ACC112 (cell line): Measurements from ENCODE around the gene ABLIM1.

Experiments used
- H2AFZ ChIP-seq: fragments of 200-600 bp; sonication (generic); one replicate; pipeline ENCODE4 v1.6.0; 2017; ENCODE audit warnings: antibody characterized with exemption, low read length; ENCODE audit not compliant: unreplicated experiment
- H3K27ac ChIP-seq: fragments of 200-600 bp; sonication (generic); 2 replicates; pipeline ENCODE4 v1.5.1; 2014; ENCODE audit warnings: low read depth, mild to moderate bottlenecking, antibody characterized with exemption, low read length, moderate library complexity
- H3K27me3 ChIP-seq: fragments of 200-600 bp; sonication (generic); 2 replicates; pipeline ENCODE4 v1.6.1; 2014; ENCODE audit warnings: mild to moderate bottlenecking, antibody characterized with exemption, low read length, moderate library complexity, mixed read lengths; ENCODE audit not compliant: insufficient read depth
- H3K36me3 ChIP-seq: fragments of 200-600 bp; sonication (generic); 2 replicates; pipeline ENCODE4 v1.6.1; 2016; ENCODE audit warnings: mild to moderate bottlenecking, antibody characterized with exemption, low read length, moderate library complexity, mixed read lengths; ENCODE audit not compliant: insufficient read depth
- H3K4me1 ChIP-seq: fragments of 200-600 bp; sonication (generic); one replicate; pipeline ENCODE4 v1.6.1; 2016; ENCODE audit warnings: low read length, mixed read lengths; ENCODE audit not compliant: insufficient read depth, unreplicated experiment, control insufficient read depth
- H3K4me3 ChIP-seq: fragments of 200-600 bp; sonication (generic); 2 replicates; pipeline ENCODE4 v1.5.1; 2014; ENCODE audit warnings: mild to moderate bottlenecking, low read depth, low read length
- H3K79me2 ChIP-seq: fragments of 200-600 bp; sonication (generic); one replicate; pipeline ENCODE4 v1.6.0; 2016; ENCODE audit warnings: low read length; ENCODE audit not compliant: control insufficient read depth, unreplicated experiment, insufficient read depth

ABLIM1 gene

GRCh38 chr10:114427124-114427852, 230.8 kb downstream of the ABLIM1 start:
- H3K27me3 ChIP-seq: no peaks in the 10 kb centered on the region
- no peak overlapping the region for H3K27ac ChIP-seq
- no peaks in the 10 kb centered on the region for H3K36me3 ChIP-seq
- H2AFZ ChIP-seq: no peak overlapping the region
- H3K4me3 ChIP-seq: no peak overlapping the region
- H3K79me2 ChIP-seq: no peaks in the 10 kb centered on the region
- H3K4me1 ChIP-seq: no peaks in the 10 kb centered on the region

DNA sequence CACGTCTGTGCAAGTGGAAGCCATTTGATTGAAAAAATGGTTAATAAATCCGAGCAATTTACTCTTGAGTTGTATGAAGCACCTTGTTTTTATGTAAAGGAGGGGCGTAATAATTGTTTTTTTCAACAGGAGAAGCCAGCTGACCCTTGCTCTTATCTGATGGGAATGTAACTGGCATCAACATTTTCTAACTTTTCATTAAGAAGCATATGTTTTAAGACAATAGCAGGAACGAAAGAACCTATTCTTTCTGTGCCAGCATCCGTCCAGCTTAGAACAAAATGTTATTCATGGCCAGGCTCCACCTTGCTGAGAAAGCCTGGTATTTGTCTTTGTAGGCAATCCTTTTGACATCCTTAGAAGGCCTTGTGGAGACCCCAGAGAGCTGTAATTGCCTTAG, 231.6 kb downstream of the ABLIM1 start:
- H3K79me2 ChIP-seq: no peaks in the 10 kb centered on the region

GRCh38 chr10:114420811-114421485, 237.1 kb downstream of the ABLIM1 start:
- H3K79me2 ChIP-seq: no peaks in the 10 kb centered on the region
- no peak overlapping the region for H3K27ac ChIP-seq
- H3K36me3 ChIP-seq: no peaks in the 10 kb centered on the region
- H2AFZ ChIP-seq: no peak overlapping the region
- H3K4me3 ChIP-seq: no peak overlapping the region
- H3K4me1 ChIP-seq: no peaks in the 10 kb centered on the region
- H3K27me3 ChIP-seq: peaks cover 19% of the 10 kb centered on the region; the same call in 1 of the 2 replicates

More for the DNA sequence above, 231.6 kb downstream of the ABLIM1 start:
- Histone ChIP-seq H3K27me3 (no peaks in the 10 kb centered on the region), H3K27ac (no peak overlapping the region), H3K4me1 (no peaks in the 10 kb centered on the region), H3K36me3 (no peaks in the 10 kb centered on the region), H2AFZ (no peak overlapping the region), H3K4me3 (no peak overlapping the region)

GRCh38 chr10:114418109-114418508, 240.0 kb downstream of the ABLIM1 start:
- Histone ChIP-seq H3K4me3 (no peak overlapping the region), H2AFZ (no peak overlapping the region), H3K36me3 (no peaks in the 10 kb centered on the region), H3K27ac (no peak overlapping the region), H3K79me2 (no peaks in the 10 kb centered on the region), H3K4me1 (peaks cover 6% of the 10 kb centered on the region), H3K27me3 (peaks cover 24% of the 10 kb centered on the region; the same call in 1 of the 2 replicates)

- Histone ChIP-seq H3K4me1 (peaks cover 25% of the 10 kb centered on the region), H3K27me3 (peaks cover 18% of the 10 kb centered on the region; the same call in 1 of the 2 replicates), H3K27ac (peak overlapping the region; percentile 15), H2AFZ (peak overlapping the region; percentile 45), H3K36me3 (no peaks in the 10 kb centered on the region), H3K4me3 (peak overlapping the region; percentile 13), H3K79me2 (no peaks in the 10 kb centered on the region)
Measured at GRCh38 chr10:114412907-114413797, 244.9 kb downstream of the ABLIM1 start.

DNA sequence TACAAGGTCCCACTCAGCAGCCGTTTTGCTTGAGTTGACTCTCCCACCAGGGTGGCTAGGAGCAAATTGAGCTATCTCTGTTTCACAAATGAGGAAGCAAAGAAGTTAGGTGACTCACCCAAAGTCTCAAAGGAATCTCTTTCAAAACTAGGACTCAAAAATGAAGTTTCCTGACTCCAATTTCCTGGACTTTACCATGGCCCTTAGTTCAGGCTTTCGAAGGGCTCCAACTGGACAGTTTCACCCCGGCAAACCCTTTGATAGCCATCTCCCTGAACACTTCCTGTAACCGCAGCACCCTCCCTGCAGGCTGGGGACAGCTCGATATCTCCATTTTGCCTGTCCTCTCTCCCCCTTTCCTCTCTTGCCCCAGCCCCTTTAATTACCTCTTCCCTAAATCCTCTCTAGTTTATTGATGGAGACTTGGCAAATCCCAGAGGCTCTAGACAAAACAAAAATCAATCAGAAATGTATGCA, 249.1 kb downstream of the ABLIM1 start:
- peaks cover 13% of the 10 kb centered on the region for H3K27me3 ChIP-seq
- H3K36me3 ChIP-seq: no peaks in the 10 kb centered on the region
- H2AFZ ChIP-seq: no peak overlapping the region
- H3K27ac ChIP-seq: no peak overlapping the region
- H3K79me2 ChIP-seq: no peaks in the 10 kb centered on the region
- H3K4me3 ChIP-seq: no peak overlapping the region
- H3K4me1 ChIP-seq: peaks cover 25% of the 10 kb centered on the region

DNA sequence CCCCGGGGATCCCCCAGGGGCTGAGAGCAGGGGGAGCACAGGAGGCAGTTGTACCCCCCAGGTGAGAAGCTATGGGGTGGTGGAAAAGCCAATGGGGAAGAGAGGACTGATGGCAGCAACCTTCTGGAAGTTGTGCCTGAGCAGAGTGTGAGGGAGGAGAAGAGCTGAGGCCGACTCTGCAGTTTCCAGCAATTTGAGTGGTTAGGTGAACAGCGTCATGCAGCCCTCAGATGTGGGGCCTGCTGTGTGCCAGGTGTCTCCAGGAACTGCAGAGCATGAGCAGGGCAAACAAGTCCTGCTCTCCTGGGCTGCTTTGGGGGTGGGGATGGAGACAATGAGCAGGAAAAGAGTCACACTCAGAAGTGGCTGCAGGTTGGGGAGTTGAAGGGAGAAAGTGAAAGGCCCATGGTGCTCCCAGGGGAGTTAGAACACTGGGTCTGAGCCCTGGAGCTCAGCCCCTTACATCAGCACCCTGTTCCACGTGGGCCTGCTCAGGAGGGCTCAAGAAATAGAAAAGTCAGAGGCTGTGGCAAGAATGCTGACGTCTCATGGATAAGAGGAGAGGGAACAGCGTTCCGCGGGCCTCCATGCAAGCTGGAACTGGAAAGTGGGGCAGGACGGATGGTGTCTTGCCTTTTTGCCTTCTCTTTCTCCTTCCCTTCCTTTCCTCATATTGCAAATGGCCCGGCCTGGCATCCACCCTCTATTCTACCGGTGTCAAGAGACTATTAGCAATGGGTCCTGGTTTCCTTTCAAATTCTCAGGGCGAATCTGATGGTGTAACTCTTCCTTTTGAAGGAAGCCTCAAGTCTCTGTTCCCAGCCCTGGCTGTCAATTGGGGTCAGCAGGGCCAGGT, 249.7 kb downstream of the ABLIM1 start:
- Histone ChIP-seq H3K27ac (no peak overlapping the region), H3K4me1 (peaks cover 21% of the 10 kb centered on the region), H3K27me3 (peaks cover 20% of the 10 kb centered on the region), H3K4me3 (no peak overlapping the region), H3K79me2 (no peaks in the 10 kb centered on the region), H2AFZ (no peak overlapping the region), H3K36me3 (no peaks in the 10 kb centered on the region)

GRCh38 chr10:114406455-114406854, 251.6 kb downstream of the ABLIM1 start:
- no peak overlapping the region for H3K27ac ChIP-seq
- peaks cover 9% of the 10 kb centered on the region for H3K4me1 ChIP-seq

GRCh38 chr10:114405011-114405350, 253.1 kb downstream of the ABLIM1 start:
- Histone ChIP-seq H3K27ac (no peak overlapping the region), H3K4me3 (peak overlapping the region; percentile 74; the same call in 1 of the 2 replicates), H2AFZ (peak overlapping the region; percentile 56), H3K79me2 (no peaks in the 10 kb centered on the region), H3K4me1 (peaks cover 9% of the 10 kb centered on the region), H3K27me3 (peaks cover 34% of the 10 kb centered on the region), H3K36me3 (no peaks in the 10 kb centered on the region)

More at GRCh38 chr10:114406455-114406854, 251.6 kb downstream of the ABLIM1 start:
- peaks cover 33% of the 10 kb centered on the region for H3K27me3 ChIP-seq
- H3K4me3 ChIP-seq: no peak overlapping the region
- no peaks in the 10 kb centered on the region for H3K79me2 ChIP-seq
- H3K36me3 ChIP-seq: no peaks in the 10 kb centered on the region
- no peak overlapping the region for H2AFZ ChIP-seq
